Measurements from ENCODE around the gene CARD10.

The CARD10 gene

GRCh38 chr22:37519268-37520195 is at the start of gene CARD10:
CARD10 (minus strand) TSS chr22:37519415; CDS start chr22:37519200, 215 bp downstream.
- DNase-seq = no peak

GRCh38 chr22:37568448-37569008 is 49.3 kb upstream of the CARD10 start:
- no peak for DNase-seq

GRCh38 chr22:37568012-37568411 is 48.8 kb upstream of the CARD10 start:
- no peak for DNase-seq

- DNase-seq = peak; percentile 25
These were observed 47.9 kb upstream of the CARD10 start for GRCh38 chr22:37566903-37567798.

GRCh38 chr22:37566329-37566837 is 47.2 kb upstream of the CARD10 start:
- DNase-seq = no peak

- DNase-seq = no peak
These were observed 46.6 kb upstream of the CARD10 start for GRCh38 chr22:37565830-37566229.

- DNase-seq = peak; percentile 13
These were observed 45.0 kb upstream of the CARD10 start for GRCh38 chr22:37564111-37564711.

GRCh38 chr22:37563153-37564081 is 44.2 kb upstream of the CARD10 start:
- peak; percentile 80 for DNase-seq

- no peak for DNase-seq
These were observed 43.0 kb upstream of the CARD10 start for GRCh38 chr22:37562049-37562875.

GRCh38 chr22:37561212-37562048 is 42.2 kb upstream of the CARD10 start:
- peak; percentile 68 for DNase-seq

- DNase-seq = no peak
These were observed 41.5 kb upstream of the CARD10 start for GRCh38 chr22:37560608-37561211.

GRCh38 chr22:37559901-37560607 is 40.8 kb upstream of the CARD10 start, which contains the start of gene CDC42EP1:
CDC42EP1 (plus strand) TSS chr22:37560480; CDS start chr22:37566350, 5,870 bp downstream.
- DNase-seq = peak; percentile 25

GRCh38 chr22:37559521-37559900 is 40.3 kb upstream of the CARD10 start:
- no peak for DNase-seq

GRCh38 chr22:37558815-37559214 is 39.6 kb upstream of the CARD10 start:
- no peak for DNase-seq

- DNase-seq = no peak
These were observed 38.2 kb upstream of the CARD10 start for GRCh38 chr22:37557321-37558001.

GRCh38 chr22:37556710-37557109 is 37.5 kb upstream of the CARD10 start:
- DNase-seq = no peak

GRCh38 chr22:37555029-37555428 is 35.8 kb upstream of the CARD10 start:
- DNase-seq = no peak

- DNase-seq = no peak
These were observed 34.5 kb upstream of the CARD10 start for GRCh38 chr22:37553725-37554124.

All from T1000 (cell line).